Measurements from ENCODE around the gene USH2A. TPM values are rescaled to one million over a fixed set of nuclear protein-coding genes. Genes with fewer than 3 reads are reported as not detected.

Gene USH2A
- total RNA-seq, 2 experiments from 2014 or later, result not detected

DNA sequence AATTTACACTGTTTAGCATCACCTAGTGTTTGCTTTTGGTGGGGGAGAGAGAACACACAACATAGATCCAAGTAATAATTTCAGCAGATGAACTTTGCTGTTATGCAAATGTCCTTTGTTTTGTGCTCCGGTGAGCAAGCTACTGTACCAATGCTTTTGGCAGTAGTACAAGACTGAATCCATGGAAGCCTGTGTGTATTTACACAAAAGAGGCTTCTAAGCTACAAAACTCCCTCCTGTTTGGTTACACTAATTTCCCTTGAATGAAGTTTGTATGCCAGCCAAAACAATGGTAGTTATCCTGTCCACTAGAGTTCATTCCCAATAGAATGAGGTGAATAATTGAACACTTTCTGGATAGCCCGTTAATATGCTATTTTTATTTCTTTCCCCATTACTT is 535.6 kb downstream of the USH2A start:
- ChIA-PET CTCF (no interaction called here), POLR2A (no interaction called here)
- ATAC-seq (no peak), DNase-seq (no peak)
- H3K4me3 Mint-ChIP-seq, result no peak overlapping the region
- H3K27me3 Mint-ChIP-seq, result no peaks in the 10 kb centered on the region
- H3K36me3 Mint-ChIP-seq (ENCODE audit: low read depth), result no peaks in the 10 kb centered on the region
- no peak overlapping the region for H3K27ac Mint-ChIP-seq
- peaks cover 1% of the 10 kb centered on the region for H3K9me3 Mint-ChIP-seq
- intact Hi-C loops (cut with micrococcal nuclease), result no loop called here
- TF ChIP-seq, protein P1, sequence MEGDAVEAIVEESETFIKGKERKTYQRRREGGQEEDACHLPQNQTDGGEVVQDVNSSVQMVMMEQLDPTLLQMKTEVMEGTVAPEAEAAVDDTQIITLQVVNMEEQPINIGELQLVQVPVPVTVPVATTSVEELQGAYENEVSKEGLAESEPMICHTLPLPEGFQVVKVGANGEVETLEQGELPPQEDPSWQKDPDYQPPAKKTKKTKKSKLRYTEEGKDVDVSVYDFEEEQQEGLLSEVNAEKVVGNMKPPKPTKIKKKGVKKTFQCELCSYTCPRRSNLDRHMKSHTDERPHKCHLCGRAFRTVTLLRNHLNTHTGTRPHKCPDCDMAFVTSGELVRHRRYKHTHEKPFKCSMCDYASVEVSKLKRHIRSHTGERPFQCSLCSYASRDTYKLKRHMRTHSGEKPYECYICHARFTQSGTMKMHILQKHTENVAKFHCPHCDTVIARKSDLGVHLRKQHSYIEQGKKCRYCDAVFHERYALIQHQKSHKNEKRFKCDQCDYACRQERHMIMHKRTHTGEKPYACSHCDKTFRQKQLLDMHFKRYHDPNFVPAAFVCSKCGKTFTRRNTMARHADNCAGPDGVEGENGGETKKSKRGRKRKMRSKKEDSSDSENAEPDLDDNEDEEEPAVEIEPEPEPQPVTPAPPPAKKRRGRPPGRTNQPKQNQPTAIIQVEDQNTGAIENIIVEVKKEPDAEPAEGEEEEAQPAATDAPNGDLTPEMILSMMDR (IDR thresholded peaks at IDR 0.05), result no peak
- no peaks in the 10 kb centered on the region for H3K4me1 Mint-ChIP-seq (ENCODE audit: low read depth)

DNA sequence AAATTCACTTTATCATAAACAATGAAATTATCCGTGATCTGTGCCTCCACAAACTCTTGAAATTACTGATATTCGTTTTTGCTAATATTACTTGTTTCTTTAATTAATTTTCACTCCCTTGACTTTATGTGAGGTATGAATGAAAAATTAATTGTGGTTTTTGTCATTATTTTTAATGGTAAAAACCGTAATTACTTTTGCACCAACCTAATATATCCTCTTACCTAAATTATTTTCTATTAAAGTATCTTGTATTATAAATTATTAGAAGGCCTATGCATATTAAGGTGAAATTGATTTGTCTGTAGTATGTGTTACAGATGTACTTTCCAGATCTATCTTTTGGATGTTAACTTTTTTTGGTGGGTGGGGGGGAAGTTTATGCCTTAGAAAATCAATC is 540.2 kb downstream of the USH2A start:
- ChIA-PET CTCF (no interaction called here), POLR2A (no interaction called here)
- ATAC-seq (no peak), DNase-seq (no peak)
- Mint-ChIP-seq H3K27me3 (no peaks in the 10 kb centered on the region), H3K4me3 (no peak overlapping the region), H3K9me3 (peaks cover 4% of the 10 kb centered on the region), H3K27ac (no peak overlapping the region), H3K36me3 (ENCODE audit: low read depth) (no peaks in the 10 kb centered on the region), H3K4me1 (ENCODE audit: low read depth) (no peaks in the 10 kb centered on the region)
- intact Hi-C loops (cut with micrococcal nuclease), result no loop called here
- TF ChIP-seq, protein P1 (IDR thresholded peaks at IDR 0.05), result no peak

DNA sequence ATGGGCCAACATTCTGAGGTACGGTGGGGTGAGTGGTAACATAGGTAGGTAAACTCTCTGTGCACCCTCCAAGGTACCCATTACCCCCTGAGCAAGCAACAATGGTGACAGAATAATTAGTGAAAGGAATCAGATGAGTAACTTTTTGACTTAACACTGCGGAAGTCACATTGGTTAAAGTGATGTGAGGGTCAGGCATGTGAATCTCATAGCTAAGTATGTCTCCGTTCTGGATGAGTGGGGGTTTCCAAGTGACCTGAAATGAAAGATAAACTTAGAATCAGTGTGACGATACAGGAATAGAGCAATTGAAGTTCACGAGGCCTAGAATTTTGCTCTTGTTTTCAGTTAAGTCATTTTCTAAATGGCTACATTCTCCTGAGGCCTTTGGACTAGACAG is 544.4 kb downstream of the USH2A start:
- Mint-ChIP-seq H3K9me3 (peaks cover 8% of the 10 kb centered on the region), H3K4me3 (no peak overlapping the region), H3K27me3 (no peaks in the 10 kb centered on the region), H3K36me3 (ENCODE audit: low read depth) (no peaks in the 10 kb centered on the region), H3K4me1 (ENCODE audit: low read depth) (no peaks in the 10 kb centered on the region), H3K27ac (no peak overlapping the region)
- ATAC-seq, result no peak
- ChIA-PET POLR2A (no interaction called here), CTCF (no interaction called here)
- DNase-seq, result no peak
- TF ChIP-seq, protein P1 (IDR thresholded peaks at IDR 0.05), result no peak
- intact Hi-C loops (cut with micrococcal nuclease), result no loop called here

DNA sequence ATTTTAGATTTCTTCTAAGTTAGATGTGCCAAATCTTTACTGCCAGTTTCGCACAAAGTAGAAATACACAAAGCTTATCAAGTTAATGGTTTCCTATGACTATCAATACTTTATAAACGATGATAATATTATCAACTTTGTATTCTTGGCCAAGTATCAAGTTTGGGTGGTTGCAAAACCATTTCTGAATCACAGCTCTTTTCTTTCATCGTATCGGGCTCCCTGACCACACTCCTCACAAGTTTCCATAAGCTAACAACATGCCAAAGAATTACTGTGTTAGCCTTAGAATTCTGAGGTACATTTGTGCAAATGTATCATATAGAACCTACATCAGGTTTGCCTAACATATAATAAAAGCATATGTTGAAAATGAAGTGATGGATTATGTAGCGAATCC is 545.1 kb downstream of the USH2A start:
- Mint-ChIP-seq H3K36me3 (ENCODE audit: low read depth) (no peaks in the 10 kb centered on the region), H3K9me3 (peaks cover 8% of the 10 kb centered on the region), H3K4me1 (ENCODE audit: low read depth) (no peaks in the 10 kb centered on the region), H3K4me3 (no peak overlapping the region), H3K27me3 (no peaks in the 10 kb centered on the region), H3K27ac (no peak overlapping the region)
- POLR2A ChIA-PET, result no interaction called here
- TF ChIP-seq, protein P1 (IDR thresholded peaks at IDR 0.05), result no peak
- intact Hi-C loops (cut with micrococcal nuclease), result no loop called here
- DNase-seq, result no peak
- CTCF ChIA-PET, result no interaction called here
- ATAC-seq, result no peak

- Mint-ChIP-seq H3K4me3 (no peak overlapping the region), H3K36me3 (ENCODE audit: low read depth) (no peaks in the 10 kb centered on the region), H3K27ac (no peak overlapping the region), H3K27me3 (no peaks in the 10 kb centered on the region), H3K4me1 (ENCODE audit: low read depth) (no peaks in the 10 kb centered on the region), H3K9me3 (peaks cover 8% of the 10 kb centered on the region)
- DNase-seq (no peak), ATAC-seq (no peak)
- POLR2A ChIA-PET, result no interaction called here
- TF ChIP-seq, protein P1 (IDR thresholded peaks at IDR 0.05), result no peak
- intact Hi-C loops (cut with micrococcal nuclease), result no loop called here
- CTCF ChIA-PET, result no interaction called here
These were observed 545.7 kb downstream of the USH2A start for GRCh38 chr1:215877452-215877951.
